GM12891 (cell line): ENCODE measurements around the gene NUMB.
A peak's percentile ranks its signal among the peaks of the same experiment; 100 is the strongest.

Experiments
- DNase-seq: peaks from one replicate; pipeline ENCODE4 v3.0.0; 2011; ENCODE audit warnings: low spot score; ENCODE audit not compliant: insufficient read length
- FAIRE-seq: peaks from 2 replicates; lab custom pipeline; 2011; peaks lifted over from hg19 to GRCh38; lab: Jason Lieb, UNC
- PAX5 ChIP-seq: IDR thresholded peaks from 2 replicates; pipeline ENCODE4 v1.6.1; 2011; ENCODE audit warnings: low read length, moderate library complexity, mild to moderate bottlenecking; ENCODE audit not compliant: insufficient read depth, severe bottlenecking
- POLR2A ChIP-seq: IDR thresholded peaks from 2 replicates; pipeline ENCODE4 v1.6.1; 2011; ENCODE audit warnings: low read depth, low read length, control low read depth
- POLR2AphosphoS5 ChIP-seq: IDR thresholded peaks from 2 replicates; pipeline ENCODE4 v1.6.1; 2011; ENCODE audit warnings: low read depth, low read length, control low read depth
- POU2F2 ChIP-seq: IDR thresholded peaks from 2 replicates; pipeline ENCODE4 v1.6.1; 2011; ENCODE audit warnings: low read depth, mild to moderate bottlenecking, control low read depth, low read length, moderate library complexity
- SPI1 ChIP-seq: IDR thresholded peaks from 2 replicates; pipeline ENCODE4 v1.6.1; 2011; ENCODE audit warnings: low read depth, low read length, control low read depth
- TAF1 ChIP-seq: IDR thresholded peaks from 2 replicates; pipeline ENCODE4 v1.6.1; 2011; ENCODE audit warnings: low read depth, low read length, control low read depth

NUMB gene

DNA sequence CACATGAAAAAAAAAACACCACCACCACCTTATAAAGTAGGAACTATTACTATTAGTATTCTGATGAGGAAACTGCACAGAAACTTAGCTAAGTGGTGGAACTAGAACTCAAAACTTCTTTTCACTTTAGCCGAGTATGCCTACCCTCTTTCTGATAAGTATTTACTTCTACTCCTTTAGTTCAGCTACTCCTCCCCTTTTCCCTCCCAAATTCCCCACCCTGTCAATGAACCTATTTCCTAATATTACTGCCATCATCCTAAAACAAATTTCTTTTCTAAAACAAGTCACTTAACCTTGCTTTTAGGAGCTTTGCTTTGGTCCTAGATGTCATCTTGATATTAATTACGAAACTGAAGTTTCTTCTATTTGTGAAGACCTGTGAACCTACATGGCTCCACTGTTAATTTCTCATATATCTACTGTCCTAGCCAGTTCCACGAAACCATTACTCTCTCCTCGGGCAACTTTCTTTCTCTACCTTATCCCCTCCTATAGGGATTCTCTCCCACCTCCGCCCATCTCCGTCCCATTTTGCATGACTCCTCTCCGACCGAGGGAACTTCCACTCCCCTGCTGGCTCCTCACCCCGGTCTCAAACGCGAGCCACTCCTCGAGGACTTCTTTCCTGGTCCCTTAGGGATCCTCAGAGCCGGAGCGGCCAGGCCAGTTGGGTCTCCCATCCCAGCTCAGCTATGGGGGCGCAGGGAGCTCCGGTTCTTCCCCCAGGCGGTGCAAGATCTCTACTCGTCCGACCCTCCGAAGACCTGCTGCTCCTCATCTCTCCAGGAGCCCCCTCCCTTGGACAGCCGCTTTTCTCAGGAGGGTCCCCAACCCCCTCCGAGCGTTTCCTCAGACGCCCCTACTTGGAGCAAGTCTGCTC is 1.1 kb downstream of the NUMB start:
- no peak for TF ChIP-seq POLR2A
- TF ChIP-seq PAX5, result no peak
- TF ChIP-seq TAF1, result no peak
- no peak for TF ChIP-seq POU2F2
- no peak for TF ChIP-seq SPI1
- no peak for TF ChIP-seq POLR2AphosphoS5
- no peak for DNase-seq
- FAIRE-seq, result peak; percentile 38

- TF ChIP-seq SPI1 (no peak), PAX5 (no peak), TAF1 (no peak), POLR2AphosphoS5 (no peak), POU2F2 (no peak), POLR2A (no peak)
- no peak for DNase-seq
- FAIRE-seq, result no peak
Measured at GRCh38 chr14:73455294-73455693, 3.1 kb downstream of the NUMB start.

GRCh38 chr14:73452341-73453186 is 5.8 kb downstream of the NUMB start:
- DNase-seq, result no peak
- TF ChIP-seq POLR2A (no peak), SPI1 (peak; percentile 45)
- no peak for FAIRE-seq

DNA sequence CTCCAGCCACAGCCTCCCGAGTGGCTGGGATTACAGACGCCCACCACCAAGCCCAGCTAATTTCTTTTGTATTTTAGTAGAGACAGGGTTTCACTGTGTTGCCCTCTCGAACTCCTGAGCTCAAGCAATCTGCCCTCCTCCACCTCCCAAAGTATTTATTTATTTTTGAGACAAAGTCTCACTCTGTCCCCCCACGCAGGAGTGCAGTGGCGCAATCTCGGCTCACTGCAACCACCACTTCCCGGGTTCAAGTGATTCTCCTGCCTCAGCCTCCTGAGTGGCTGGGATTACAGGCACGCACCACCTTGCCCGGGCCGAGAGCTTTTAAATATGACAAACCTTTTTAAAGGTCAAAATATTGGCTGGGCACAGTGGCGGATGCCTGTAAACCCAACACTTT is 14.6 kb downstream of the NUMB start:
- no peak for FAIRE-seq
- TF ChIP-seq SPI1 (no peak), TAF1 (no peak), PAX5 (no peak), POU2F2 (no peak), POLR2A (no peak), POLR2AphosphoS5 (no peak)
- DNase-seq, result no peak

DNA sequence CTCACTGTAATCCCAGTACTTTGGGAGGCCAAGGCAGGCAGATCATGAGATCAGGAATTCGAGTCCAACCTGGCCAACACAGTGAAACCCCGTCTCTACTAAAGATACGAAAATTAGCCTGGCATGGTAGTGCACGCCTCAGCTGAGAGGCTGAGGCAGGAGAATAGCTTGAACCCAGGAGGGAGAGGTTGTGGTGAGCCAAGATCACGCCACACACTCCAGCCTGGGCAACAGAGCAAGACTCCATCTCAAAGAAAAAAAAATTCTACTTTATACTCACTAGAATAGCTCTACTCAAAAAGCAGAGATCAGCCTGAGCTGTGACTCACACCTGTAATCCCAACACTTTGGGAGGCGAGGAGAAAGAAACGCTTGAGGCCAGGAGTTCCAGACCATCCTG is 17.1 kb downstream of the NUMB start:
- FAIRE-seq, result no peak
- TF ChIP-seq POLR2A (no peak), POU2F2 (no peak), TAF1 (no peak), SPI1 (no peak), POLR2AphosphoS5 (no peak), PAX5 (no peak)

GRCh38 chr14:73438993-73439392 is 19.4 kb downstream of the NUMB start:
- no peak for FAIRE-seq
- no peak for DNase-seq
- no peak for TF ChIP-seq TAF1
- TF ChIP-seq POLR2AphosphoS5, result no peak
- TF ChIP-seq POLR2A, result no peak
- TF ChIP-seq SPI1, result no peak

More for the DNA sequence above, 17.1 kb downstream of the NUMB start:
- no peak for DNase-seq

GRCh38 chr14:73437206-73437605 is 21.1 kb downstream of the NUMB start:
- TF ChIP-seq TAF1 (no peak), POU2F2 (no peak), POLR2A (no peak), SPI1 (no peak), POLR2AphosphoS5 (no peak), PAX5 (no peak)
- DNase-seq (no peak), FAIRE-seq (peak; percentile 67)

GRCh38 chr14:73432124-73432523 is 26.2 kb downstream of the NUMB start:
- DNase-seq (no peak), FAIRE-seq (no peak)
- TF ChIP-seq PAX5, result no peak
- TF ChIP-seq POLR2A, result no peak
- no peak for TF ChIP-seq TAF1
- no peak for TF ChIP-seq POU2F2
- TF ChIP-seq POLR2AphosphoS5, result no peak
- TF ChIP-seq SPI1, result no peak

DNA sequence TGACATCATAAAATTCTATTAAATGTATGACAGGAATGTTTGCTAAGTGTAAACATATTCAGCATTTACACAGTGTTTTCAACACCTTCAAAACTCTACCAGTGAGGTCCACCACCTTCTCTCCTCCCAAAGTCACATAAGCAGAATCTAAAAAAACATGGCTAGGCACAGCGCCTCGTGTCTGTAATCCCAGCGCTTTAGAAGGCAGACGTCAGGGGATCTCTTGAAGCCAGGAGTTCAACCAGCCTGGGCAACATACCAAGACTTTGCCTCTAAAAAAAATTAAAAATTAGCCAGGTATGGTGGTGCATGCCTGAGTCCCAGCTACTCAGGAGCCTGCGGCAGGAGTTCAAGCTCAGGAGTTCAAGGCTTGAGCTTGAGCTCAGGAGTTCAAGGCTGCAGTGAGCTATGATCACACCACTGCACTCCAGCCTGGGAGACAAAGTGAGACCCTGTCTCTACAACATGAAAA is 30.0 kb downstream of the NUMB start:
- TF ChIP-seq POU2F2 (no peak), SPI1 (no peak), POLR2A (no peak), POLR2AphosphoS5 (no peak), TAF1 (no peak), PAX5 (no peak)
- FAIRE-seq, result no peak
- no peak for DNase-seq
